Measurements from ENCODE around the gene EMC8. TPM values are rescaled to one million over a fixed set of nuclear protein-coding genes. Genes with fewer than 3 reads are reported as not detected.

Gene EMC8
- total and polyA plus RNA-seq, 2 experiments from 2014 or later = 51.1 to 69.4 TPM

- TF ChIP-seq ZNF114 (CRISPR knock-in tag; IDR thresholded peaks at IDR 0.05) (no peak), JUNB (IDR thresholded peaks at IDR 0.05; ENCODE audit: unreplicated experiment) (no peak), ZNF331 (CRISPR knock-in tag; IDR thresholded peaks at IDR 0.05; ENCODE audit: low read depth) (no peak), EZH2 (IDR thresholded peaks at IDR 0.05; ENCODE audit: low read depth, unreplicated experiment) (no peak), POLR2AphosphoS5 (IDR thresholded peaks at IDR 0.05; ENCODE audit: low read depth) (no peak), CTCF (conservative IDR thresholded peaks at IDR 0.05; ENCODE audit: low read depth in 2 of 2) (no peak), ZNF462 (CRISPR knock-in tag; IDR thresholded peaks at IDR 0.05) (no peak), EZH2phosphoT487 (IDR thresholded peaks at IDR 0.05; ENCODE audit: unreplicated experiment) (no peak), REST (IDR thresholded peaks at IDR 0.05; ENCODE audit: unreplicated experiment) (no peak), STAT1 (IDR thresholded peaks at IDR 0.05; ENCODE audit: unreplicated experiment) (no peak), NANOG (IDR thresholded peaks at IDR 0.05; ENCODE audit: borderline replicate concordance) (no peak), ETS1 (IDR thresholded peaks at IDR 0.05) (no peak), CREB1 (CRISPR knock-in tag; IDR thresholded peaks at IDR 0.05; ENCODE audit: low read depth) (no peak)
- Histone ChIP-seq H3K4me2 (no peak overlapping the region), H4K20me1 (replicated peaks; ENCODE audit: insufficient read depth) (no peaks in the 10 kb centered on the region), H3K9me2 (ENCODE audit: insufficient read depth) (no peaks in the 10 kb centered on the region), H3K4me3 (no peak overlapping the region), H3F3A (replicated peaks; ENCODE audit: low read depth) (0 out of 2 replicates have a peak, but pooled peaks cover 2% of the 10 kb centered on the region), H3K79me2 (replicated peaks; ENCODE audit: insufficient read depth) (no peaks in the 10 kb centered on the region), H3K4me1 (ENCODE audit: insufficient read depth) (peaks cover 9% of the 10 kb centered on the region), H3K27ac (ENCODE audit: low read depth) (no peak overlapping the region), H2AFZ (no peak overlapping the region), H3K27me3 (ENCODE audit: insufficient read depth) (no peaks in the 10 kb centered on the region), H3K36me3 (ENCODE audit: insufficient read depth) (no peaks in the 10 kb centered on the region)
- no peaks in the 10 kb centered on the region; the same call in 2 of the 3 replicates for H3K36me3 Mint-ChIP-seq (ENCODE audit: low read depth)
- H3K4me3 Mint-ChIP-seq = no peak overlapping the region
- peaks cover 20% of the 10 kb centered on the region for H3K4me1 Mint-ChIP-seq
- H3K9me3 Mint-ChIP-seq = no peaks in the 10 kb centered on the region; the same call in 2 of the 3 replicates
- no peak overlapping the region for H3K27ac Mint-ChIP-seq
- DNase-seq (ENCODE audit: low spot score) (no peak), ATAC-seq (no peak)
- peaks cover 17% of the 10 kb centered on the region for H3K27me3 Mint-ChIP-seq (ENCODE audit: insufficient read depth, low read depth, poor library complexity)
Measured at GRCh38 chr16:85762970-85763369, 36.4 kb downstream of the EMC8 start.

Data from GM23338 (cell line).